K562 (cell line): ENCODE measurements around the gene CFAP221. TPM values are rescaled to one million over a fixed set of nuclear protein-coding genes. Genes with fewer than 3 reads are reported as not detected.

Experiments
- ARID4B ChIP-seq: sonication (generic); formaldehyde crosslinking; IDR thresholded peaks from 2 replicates; pipeline ENCODE4 v1.8.0; 2022; ENCODE audit warnings: mild to moderate bottlenecking, missing genetic modification reagents
- CAMTA2 ChIP-seq: fragments of 250-450 bp; sonication (Bioruptor Pico); conservative IDR thresholded peaks from 2 replicates; pipeline ENCODE4 v1.5.1; 2022
- HSF4 ChIP-seq: fragments of 250-450 bp; sonication (Bioruptor Pico); IDR thresholded peaks from 2 replicates; pipeline ENCODE4 v2.1.2; 2022; ENCODE audit warnings: mild to moderate bottlenecking, moderate library complexity, borderline replicate concordance
- NUFIP1 ChIP-seq: fragments of 450-650 bp; IDR thresholded peaks from 2 replicates; pipeline ENCODE4 v1.6.1; 2018; ENCODE audit not compliant: partially characterized antibody
- POLR3G ChIP-seq: IDR thresholded peaks from 2 replicates; pipeline ENCODE4 v1.6.1; 2011; ENCODE audit not compliant: insufficient read length, insufficient replicate concordance; ENCODE audit errors: extremely low read depth
- PTTG1 ChIP-seq: fragments of 450-650 bp; IDR thresholded peaks from 2 replicates; pipeline ENCODE4 v1.6.1; 2016; ENCODE audit warnings: low read depth, mild to moderate bottlenecking, missing genetic modification characterization, missing compliant biosample characterization
- polyA plus RNA-seq, 8 experiments: library from polyadenylated mRNA; depleted of rRNA in 4 of 8; stranded (reverse) in 5 of 8; unstranded in 3 of 8; fragments of >200 nt; fragmentation: Nextera tagmentation in 2 of 8; fragmentation: Illumina TruSeq in 1 of 8; extraction: Ambion mirVana in 2 of 8; extraction: Trizol in 1 of 8; gene quantifications; 2 replicates each; pipeline versions ENCODE4 v1.2.1 to v1.2.3, GENCODE V29; 2011 to 2014; ENCODE audit warnings: inconsistent platforms in 1 of 8, missing spikeins in 1 of 8
- total RNA-seq, 7 experiments: library from RNA; depleted of rRNA in 6 of 7; stranded (reverse); fragments of >200 nt in 6 of 7; fragmentation: Illumina TruSeq in 2 of 7; extraction: Trizol in 2 of 7; gene quantifications; 2 replicates each; pipeline versions ENCODE4 v1.2.1 to v1.2.3, GENCODE V29; 2011 to 2021; ENCODE audit warnings: low replicate concordance in 1 of 7

CFAP221 gene
- total and polyA plus RNA-seq, 9 of the 15 experiments (the other 6 are each of a cell fraction or from before 2014, with no cell fraction given): 0.09 to 1.4 (median 0.65) TPM

- TF ChIP-seq ARID4B: no peak
- TF ChIP-seq NUFIP1: no peak
- TF ChIP-seq POLR3G: no peak
- no peak for TF ChIP-seq PTTG1
- TF ChIP-seq CAMTA2 (CRISPR knock-in tag): no peak
- no peak for TF ChIP-seq HSF4 (CRISPR knock-in tag)
- TF ChIP-seq, all 486 proteins: peak for 7
Observed at GRCh38 chr2:119659601-119660342, 115.5 kb downstream of the CFAP221 start (continued).
